ENCODE results near the gene CFAP74.

DNA sequence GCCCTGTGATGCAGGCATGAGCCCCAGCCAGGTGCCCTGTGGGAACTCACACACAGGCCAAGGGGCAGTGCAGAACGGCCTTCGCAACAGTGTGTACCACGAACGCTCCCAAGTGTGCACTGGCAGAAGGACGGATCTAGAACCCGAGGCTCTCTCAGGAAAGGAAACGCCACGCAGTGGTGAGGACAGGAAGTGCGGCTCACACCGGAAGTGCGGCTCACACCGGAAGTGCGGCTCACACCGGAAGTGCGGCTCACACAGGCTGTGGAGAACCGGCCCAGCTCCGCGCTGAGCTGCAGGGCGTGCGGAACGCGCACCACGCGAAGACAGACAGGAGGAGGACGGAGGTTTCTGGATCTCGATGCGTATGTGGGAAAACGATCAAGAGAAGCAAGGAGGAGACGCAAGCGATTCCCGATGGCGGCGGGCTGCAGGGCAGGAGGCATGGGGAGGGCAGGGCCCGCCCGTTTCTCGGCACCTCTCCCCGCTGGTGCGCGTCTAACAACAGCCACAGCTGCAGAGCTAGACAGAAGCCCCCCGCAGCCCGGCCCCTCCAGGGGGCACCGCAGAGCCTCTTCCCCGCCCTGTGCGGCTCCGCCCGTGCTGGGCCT, 48.6 kb downstream of the CFAP74 start:
- TF ChIP-seq EP300 (IDR thresholded peaks at IDR 0.05; ENCODE audit: borderline replicate concordance) (no peak), CREB1 (IDR thresholded peaks at IDR 0.05; ENCODE audit: low read depth) (no peak), YY1 (IDR thresholded peaks at IDR 0.05; ENCODE audit: low read depth) (no peak), FOXM1 (IDR thresholded peaks at IDR 0.05; ENCODE audit: borderline replicate concordance, low read depth) (no peak), RAD21 (IDR thresholded peaks at IDR 0.05; ENCODE audit: low read depth) (no peak), CEBPB (IDR thresholded peaks at IDR 0.05) (no peak), TAF1 (IDR thresholded peaks at IDR 0.05; ENCODE audit: low read depth) (no peak)
- TF ChIP-seq, protein P1, sequence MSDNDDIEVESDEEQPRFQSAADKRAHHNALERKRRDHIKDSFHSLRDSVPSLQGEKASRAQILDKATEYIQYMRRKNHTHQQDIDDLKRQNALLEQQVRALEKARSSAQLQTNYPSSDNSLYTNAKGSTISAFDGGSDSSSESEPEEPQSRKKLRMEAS (IDR thresholded peaks at IDR 0.05): no peak
